Mesothelial cell of epicardium (in vitro differentiated cells): ENCODE measurements around the gene SLC9A9. TPM values are rescaled to one million over a fixed set of nuclear protein-coding genes. Genes with fewer than 3 reads are reported as not detected.

Experiments used
- DNase-seq, 2 experiments: peaks; one replicate each; pipeline ENCODE4 v3.0.0; 2021; ENCODE audit warnings: low spot score in 2 of 2; ENCODE audit not compliant: unreplicated experiment in 2 of 2
- H3K27ac Mint-ChIP-seq: 2 replicates; pipeline ENCODE4 v1.8.0; 2021; ENCODE audit warnings: mixed read lengths
- H3K27me3 Mint-ChIP-seq: 2 replicates; pipeline ENCODE4 v1.8.0; 2021; ENCODE audit warnings: low read depth, mixed read lengths
- H3K36me3 Mint-ChIP-seq: 2 replicates; pipeline ENCODE4 v1.8.0; 2021; ENCODE audit warnings: mixed read lengths
- H3K4me1 Mint-ChIP-seq: 2 replicates; pipeline ENCODE4 v1.8.0; 2021; ENCODE audit warnings: mixed read lengths
- H3K4me3 Mint-ChIP-seq: 2 replicates; pipeline ENCODE4 v1.8.0; 2021; ENCODE audit warnings: mild to moderate bottlenecking, moderate library complexity, mixed read lengths
- H3K9me3 Mint-ChIP-seq: 2 replicates; pipeline ENCODE4 v1.8.0; 2021; ENCODE audit warnings: mixed read lengths
- CTCF ChIP-seq: fragments of 200-600 bp; sonication (generic); IDR thresholded peaks from one replicate; pipeline ENCODE4 v1.5.0; 2021; ENCODE audit warnings: antibody characterized with exemption; ENCODE audit not compliant: unreplicated experiment
- total RNA-seq: library from RNA; stranded (reverse); gene quantifications from 3 replicates; pipeline ENCODE4 v1.2.1, GENCODE V29; 2021

Gene SLC9A9
- total RNA-seq, 1 donor from 2014 or later, result 2.7 TPM

GRCh38 chr3:143429628-143430514, 418.4 kb downstream of the SLC9A9 start:
- Mint-ChIP-seq H3K27me3 (no peaks in the 10 kb centered on the region), H3K27ac (no peak overlapping the region), H3K4me3 (no peak overlapping the region), H3K36me3 (no peaks in the 10 kb centered on the region), H3K9me3 (peaks cover 1% of the 10 kb centered on the region), H3K4me1 (peaks cover 11% of the 10 kb centered on the region)
- no peak for TF ChIP-seq CTCF
- DNase-seq, result no peak

- H3K9me3 Mint-ChIP-seq, result peaks cover 4% of the 10 kb centered on the region
- H3K36me3 Mint-ChIP-seq, result no peaks in the 10 kb centered on the region
- peaks cover 11% of the 10 kb centered on the region for H3K4me1 Mint-ChIP-seq
- DNase-seq, result no peak
- H3K27ac Mint-ChIP-seq, result no peak overlapping the region
- H3K4me3 Mint-ChIP-seq, result no peak overlapping the region
- no peaks in the 10 kb centered on the region for H3K27me3 Mint-ChIP-seq
- no peak for TF ChIP-seq CTCF
Measured at GRCh38 chr3:143428294-143428693, 420.0 kb downstream of the SLC9A9 start.

- Mint-ChIP-seq H3K4me1 (peaks cover 6% of the 10 kb centered on the region), H3K27me3 (no peaks in the 10 kb centered on the region), H3K4me3 (no peak overlapping the region), H3K9me3 (peaks cover 4% of the 10 kb centered on the region), H3K27ac (no peak overlapping the region), H3K36me3 (no peaks in the 10 kb centered on the region)
- TF ChIP-seq CTCF, result no peak
- no peak for DNase-seq
Measured at GRCh38 chr3:143427631-143428030, 420.6 kb downstream of the SLC9A9 start.

GRCh38 chr3:143424874-143425273, 423.4 kb downstream of the SLC9A9 start:
- no peak for DNase-seq
- Mint-ChIP-seq H3K36me3 (no peaks in the 10 kb centered on the region), H3K4me1 (no peaks in the 10 kb centered on the region), H3K27ac (no peak overlapping the region), H3K9me3 (peaks cover 12% of the 10 kb centered on the region), H3K27me3 (peaks cover 4% of the 10 kb centered on the region), H3K4me3 (no peak overlapping the region)
- TF ChIP-seq CTCF, result no peak

GRCh38 chr3:143421556-143421955, 426.7 kb downstream of the SLC9A9 start:
- H3K4me3 Mint-ChIP-seq, result no peak overlapping the region
- H3K36me3 Mint-ChIP-seq, result no peaks in the 10 kb centered on the region
- no peak for TF ChIP-seq CTCF
- H3K9me3 Mint-ChIP-seq, result peaks cover 12% of the 10 kb centered on the region
- H3K27me3 Mint-ChIP-seq, result peaks cover 15% of the 10 kb centered on the region
- H3K27ac Mint-ChIP-seq, result no peak overlapping the region
- no peaks in the 10 kb centered on the region for H3K4me1 Mint-ChIP-seq
- DNase-seq, result no peak
